KMS-11 (cell line): Measurements from ENCODE around the gene DNAJB8.

Experiments used
- H2AFZ ChIP-seq: fragments of 200-600 bp; sonication (generic); 2 replicates; pipeline ENCODE4 v1.6.1; 2016; ENCODE audit warnings: antibody characterized with exemption, mixed run types, low read depth
- H3K27ac ChIP-seq: fragments of 200-600 bp; sonication (generic); 2 replicates; pipeline ENCODE4 v1.6.1; 2016; ENCODE audit warnings: mild to moderate bottlenecking, mixed run types
- H3K27me3 ChIP-seq: fragments of 200-600 bp; sonication (generic); 2 replicates; pipeline ENCODE4 v1.6.1; 2017; ENCODE audit warnings: mild to moderate bottlenecking, low read depth, mixed run types, moderate library complexity; ENCODE audit not compliant: insufficient read depth
- H3K36me3 ChIP-seq: fragments of 200-600 bp; sonication (generic); 2 replicates; pipeline ENCODE4 v1.6.1; 2017; ENCODE audit warnings: mild to moderate bottlenecking, mixed run types; ENCODE audit not compliant: insufficient read depth
- H3K4me1 ChIP-seq: fragments of 200-600 bp; sonication (generic); 2 replicates; pipeline ENCODE4 v1.6.1; 2016; ENCODE audit warnings: mild to moderate bottlenecking, low read depth, mixed run types; ENCODE audit not compliant: poor library complexity, severe bottlenecking
- H3K4me2 ChIP-seq: fragments of 200-600 bp; sonication (generic); 2 replicates; pipeline ENCODE4 v1.7.0; 2016; ENCODE audit warnings: mild to moderate bottlenecking, mixed run types
- H3K4me3 ChIP-seq: fragments of 200-600 bp; sonication (generic); IDR thresholded peaks from 2 replicates; pipeline ENCODE4 v1.6.1; 2017; ENCODE audit warnings: low read depth, low read length, mixed read lengths; ENCODE audit not compliant: insufficient read depth
- H3K79me2 ChIP-seq: fragments of 200-600 bp; sonication (generic); 2 replicates; pipeline ENCODE4 v1.6.1; 2016; ENCODE audit warnings: low read depth, mixed run types; ENCODE audit not compliant: insufficient read depth
- H3K9ac ChIP-seq: fragments of 200-600 bp; sonication (generic); 2 replicates; pipeline ENCODE4 v1.6.1; 2016; ENCODE audit warnings: mild to moderate bottlenecking, mixed run types
- H4K20me1 ChIP-seq: fragments of 200-600 bp; sonication (generic); 2 replicates; pipeline ENCODE4 v1.6.1; 2016; ENCODE audit warnings: mild to moderate bottlenecking, mixed run types; ENCODE audit not compliant: insufficient read depth
- CTCF ChIP-seq: fragments of 200-600 bp; sonication (generic); conservative IDR thresholded peaks from 2 replicates; pipeline ENCODE4 v1.6.1; 2017; ENCODE audit warnings: low read depth, mild to moderate bottlenecking, antibody characterized with exemption, low read length, moderate library complexity, mixed read lengths

The DNAJB8 gene

GRCh38 chr3:128496602-128497304, 30.1 kb upstream of the DNAJB8 start:
- Histone ChIP-seq H3K27ac (no peak overlapping the region), H3K4me2 (peak overlapping the region; percentile 56; the same call in 1 of the 2 replicates), H3K36me3 (no peaks in the 10 kb centered on the region), H3K4me1 (no peaks in the 10 kb centered on the region), H4K20me1 (no peaks in the 10 kb centered on the region), H3K27me3 (peaks cover 37% of the 10 kb centered on the region), H3K9ac (no peak overlapping the region), H3K79me2 (no peaks in the 10 kb centered on the region), H3K4me3 (no peak overlapping the region), H2AFZ (peak overlapping the region; percentile 87)
- no peak for TF ChIP-seq CTCF

GRCh38 chr3:128496019-128496601, 29.4 kb upstream of the DNAJB8 start:
- Histone ChIP-seq H3K4me1 (no peaks in the 10 kb centered on the region), H3K36me3 (no peaks in the 10 kb centered on the region), H3K4me2 (no peak overlapping the region), H3K4me3 (no peak overlapping the region), H3K9ac (no peak overlapping the region), H2AFZ (no peak overlapping the region), H3K27me3 (peaks cover 43% of the 10 kb centered on the region), H4K20me1 (no peaks in the 10 kb centered on the region), H3K79me2 (no peaks in the 10 kb centered on the region), H3K27ac (no peak overlapping the region)
- no peak for TF ChIP-seq CTCF

- H3K27me3 ChIP-seq: peaks cover 49% of the 10 kb centered on the region
- H3K4me1 ChIP-seq: no peaks in the 10 kb centered on the region
- no peak overlapping the region for H3K4me3 ChIP-seq
- TF ChIP-seq CTCF: no peak
- H3K9ac ChIP-seq: no peak overlapping the region
- no peak overlapping the region for H3K27ac ChIP-seq
- H3K36me3 ChIP-seq: no peaks in the 10 kb centered on the region
- no peak overlapping the region for H3K4me2 ChIP-seq
- no peak overlapping the region for H2AFZ ChIP-seq
- H3K79me2 ChIP-seq: no peaks in the 10 kb centered on the region
- no peaks in the 10 kb centered on the region for H4K20me1 ChIP-seq
Measured at GRCh38 chr3:128495435-128495970, 28.8 kb upstream of the DNAJB8 start.

- TF ChIP-seq CTCF: no peak
- Histone ChIP-seq H3K36me3 (no peaks in the 10 kb centered on the region), H3K4me2 (no peak overlapping the region), H4K20me1 (no peaks in the 10 kb centered on the region), H3K27me3 (peaks cover 61% of the 10 kb centered on the region), H3K4me3 (no peak overlapping the region), H3K4me1 (no peaks in the 10 kb centered on the region), H2AFZ (no peak overlapping the region), H3K9ac (no peak overlapping the region), H3K27ac (no peak overlapping the region), H3K79me2 (no peaks in the 10 kb centered on the region)
Measured at GRCh38 chr3:128494367-128494650, 27.6 kb upstream of the DNAJB8 start.
